ENCODE measurements around the gene PPP1R1C. TPM values are rescaled to one million over a fixed set of nuclear protein-coding genes. Genes with fewer than 3 reads are reported as not detected.

PPP1R1C gene
- 10 to 100 TPM; 16.4 to 26.2 TPM for total RNA-seq
- 98.9 TPM for polyA plus RNA-seq (ENCODE audit: insufficient read depth, low read depth, low replicate concordance)
- long read RNA-seq, donor 1, result 0 reads
- long read RNA-seq, donor 2, result 0 reads

GRCh38 chr2:181985632-181986205 is at the start of gene PPP1R1C:
Gene PPP1R1C (plus strand): TSS chr2:181985853. CDS start chr2:181986111, 258 bp downstream.
- no peaks in the 10 kb centered on the region for H3K9me3 ChIP-seq
- 78 to 85% methylated on average over 8 of the region's 8 CpGs for WGBS, 2 donors
- intact Hi-C loops (cut with DNase I; ENCODE audit: low total_unique reads), result no loop called here
- H3K36me3 ChIP-seq (ENCODE audit: low read depth, missing control alignments), result no peaks in the 10 kb centered on the region
- no peak for DNase-seq
- H3K4me1 ChIP-seq, result peaks cover 8% of the 10 kb centered on the region
- no peak within 1 kb of the TSS for H3K4me3 ChIP-seq
- H3K27me3 ChIP-seq, result no peaks in the 10 kb centered on the region
- TF ChIP-seq CTCF (IDR thresholded peaks at IDR 0.05) (no peak), POLR2A (IDR thresholded peaks at IDR 0.05) (no peak)
- no peak within 1 kb of the TSS for H3K27ac ChIP-seq

- TF ChIP-seq CTCF (IDR thresholded peaks at IDR 0.05), result no peak
- TF ChIP-seq POLR2A (IDR thresholded peaks at IDR 0.05), result no peak
- WGBS, 2 donors, result 21 to 40% methylated on average over 2 of the region's 2 CpGs
- Histone ChIP-seq H3K27me3 (no peaks in the 10 kb centered on the region), H3K27ac (no peak overlapping the region), H3K9me3 (no peaks in the 10 kb centered on the region), H3K36me3 (ENCODE audit: low read depth, missing control alignments) (no peaks in the 10 kb centered on the region), H3K4me1 (no peaks in the 10 kb centered on the region), H3K4me3 (no peak overlapping the region)
- intact Hi-C loops (cut with DNase I; ENCODE audit: low total_unique reads), result no loop called here
- no peak for DNase-seq
Measured at GRCh38 chr2:181937473-181937872, 48.2 kb upstream of the PPP1R1C start.

- WGBS, 2 donors, result 64 to 67% methylated on average over 2 of the region's 2 CpGs
- no peaks in the 10 kb centered on the region for H3K27me3 ChIP-seq
- H3K4me3 ChIP-seq, result no peak overlapping the region
- no peaks in the 10 kb centered on the region for H3K9me3 ChIP-seq
- no peaks in the 10 kb centered on the region for H3K36me3 ChIP-seq (ENCODE audit: low read depth, missing control alignments)
- DNase-seq, result no peak
- intact Hi-C loops (cut with DNase I; ENCODE audit: low total_unique reads), result no loop called here
- no peaks in the 10 kb centered on the region for H3K4me1 ChIP-seq
- TF ChIP-seq POLR2A (IDR thresholded peaks at IDR 0.05), result no peak
- TF ChIP-seq CTCF (IDR thresholded peaks at IDR 0.05), result no peak
- H3K27ac ChIP-seq, result no peak overlapping the region
Measured at GRCh38 chr2:181943411-181944124, 42.1 kb upstream of the PPP1R1C start.

GRCh38 chr2:181944164-181944913 is 41.3 kb upstream of the PPP1R1C start:
- TF ChIP-seq CTCF (IDR thresholded peaks at IDR 0.05) (no peak), POLR2A (IDR thresholded peaks at IDR 0.05) (no peak)

More at GRCh38 chr2:181944164-181944913, 41.3 kb upstream of the PPP1R1C start:
- Histone ChIP-seq H3K36me3 (ENCODE audit: low read depth, missing control alignments) (no peaks in the 10 kb centered on the region), H3K9me3 (no peaks in the 10 kb centered on the region), H3K27me3 (no peaks in the 10 kb centered on the region), H3K27ac (no peak overlapping the region), H3K4me3 (no peak overlapping the region), H3K4me1 (no peaks in the 10 kb centered on the region)
- 61 to 74% methylated on average over 5 of the region's 5 CpGs for WGBS, 2 donors
- no peak for DNase-seq
- intact Hi-C loops (cut with DNase I; ENCODE audit: low total_unique reads), result no loop called here

Data from testis (tissue), 5 donors.